ENCODE data around the gene MYO9B. TPM values are rescaled to one million over a fixed set of nuclear protein-coding genes. Genes with fewer than 3 reads are reported as not detected.

MYO9B gene
- total RNA-seq, 1 experiment from 2014 or later, result 79.4 TPM

- intact Hi-C loops (cut with micrococcal nuclease; ENCODE audit: unreplicated experiment) (no loop called here), in situ Hi-C loops (cut with HindIII; ENCODE audit: low pct_unique_long_range_greater_than_20kb, low sequenced_read_pairs) (no loop called here)
- no peak overlapping the region for H3K27ac ChIP-seq (ENCODE audit: low read length)
- H3K27me3 ChIP-seq (ENCODE audit: control insufficient read depth, insufficient read depth, low read length), result no peaks in the 10 kb centered on the region
- ChIA-PET CTCF (no interaction called here), POLR2A (no interaction called here)
- no TSS peak for BruUV-seq (replicated peaks)
- no peak overlapping the region for H3K4me3 ChIP-seq (ENCODE audit: low read depth in 2 of 2, low read length in 2 of 2)
- H3K9me3 ChIP-seq (ENCODE audit: control insufficient read depth, insufficient read depth, low read depth, low read length), result no peaks in the 10 kb centered on the region
- no peak for DNase-seq (ENCODE audit: low read depth, low spot score)
- no peaks in the 10 kb centered on the region for H3K36me3 ChIP-seq (ENCODE audit: control insufficient read depth, insufficient read depth, low read length)
- H3K4me1 ChIP-seq (ENCODE audit: control insufficient read depth, insufficient read depth, low read length), result no peaks in the 10 kb centered on the region
- TF ChIP-seq SIN3A (IDR thresholded peaks at IDR 0.05; ENCODE audit: borderline replicate concordance, insufficient read depth, low read depth, low read length), result no peak
- TF ChIP-seq, protein P1, sequence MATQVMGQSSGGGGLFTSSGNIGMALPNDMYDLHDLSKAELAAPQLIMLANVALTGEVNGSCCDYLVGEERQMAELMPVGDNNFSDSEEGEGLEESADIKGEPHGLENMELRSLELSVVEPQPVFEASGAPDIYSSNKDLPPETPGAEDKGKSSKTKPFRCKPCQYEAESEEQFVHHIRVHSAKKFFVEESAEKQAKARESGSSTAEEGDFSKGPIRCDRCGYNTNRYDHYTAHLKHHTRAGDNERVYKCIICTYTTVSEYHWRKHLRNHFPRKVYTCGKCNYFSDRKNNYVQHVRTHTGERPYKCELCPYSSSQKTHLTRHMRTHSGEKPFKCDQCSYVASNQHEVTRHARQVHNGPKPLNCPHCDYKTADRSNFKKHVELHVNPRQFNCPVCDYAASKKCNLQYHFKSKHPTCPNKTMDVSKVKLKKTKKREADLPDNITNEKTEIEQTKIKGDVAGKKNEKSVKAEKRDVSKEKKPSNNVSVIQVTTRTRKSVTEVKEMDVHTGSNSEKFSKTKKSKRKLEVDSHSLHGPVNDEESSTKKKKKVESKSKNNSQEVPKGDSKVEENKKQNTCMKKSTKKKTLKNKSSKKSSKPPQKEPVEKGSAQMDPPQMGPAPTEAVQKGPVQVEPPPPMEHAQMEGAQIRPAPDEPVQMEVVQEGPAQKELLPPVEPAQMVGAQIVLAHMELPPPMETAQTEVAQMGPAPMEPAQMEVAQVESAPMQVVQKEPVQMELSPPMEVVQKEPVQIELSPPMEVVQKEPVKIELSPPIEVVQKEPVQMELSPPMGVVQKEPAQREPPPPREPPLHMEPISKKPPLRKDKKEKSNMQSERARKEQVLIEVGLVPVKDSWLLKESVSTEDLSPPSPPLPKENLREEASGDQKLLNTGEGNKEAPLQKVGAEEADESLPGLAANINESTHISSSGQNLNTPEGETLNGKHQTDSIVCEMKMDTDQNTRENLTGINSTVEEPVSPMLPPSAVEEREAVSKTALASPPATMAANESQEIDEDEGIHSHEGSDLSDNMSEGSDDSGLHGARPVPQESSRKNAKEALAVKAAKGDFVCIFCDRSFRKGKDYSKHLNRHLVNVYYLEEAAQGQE (IDR thresholded peaks at IDR 0.05; ENCODE audit: insufficient read depth in 1 of 2, low read depth in 2 of 2, low read length in 1 of 2), result no peak
- no peak for TF ChIP-seq CTCF (IDR thresholded peaks at IDR 0.05)
- TF ChIP-seq TCF7L2 (IDR thresholded peaks at IDR 0.05; ENCODE audit: low read depth, low read length), result no peak
- no peak for TF ChIP-seq POLR2AphosphoS5 (IDR thresholded peaks at IDR 0.05; ENCODE audit: low read depth, low read length)
- no peak for ATAC-seq
These were observed 14.8 kb upstream of the MYO9B start for GRCh38 chr19:17060802-17061201.

GRCh38 chr19:17061205-17061604 lies 14.4 kb upstream of the MYO9B start:
- intact Hi-C loops (cut with micrococcal nuclease; ENCODE audit: unreplicated experiment), result no loop called here
- no TSS peak for BruUV-seq (replicated peaks)
- H3K4me3 ChIP-seq (ENCODE audit: low read depth in 2 of 2, low read length in 2 of 2), result no peak overlapping the region
- DNase-seq (ENCODE audit: low read depth, low spot score) (no peak), ATAC-seq (no peak)
- no peaks in the 10 kb centered on the region for H3K9me3 ChIP-seq (ENCODE audit: control insufficient read depth, insufficient read depth, low read depth, low read length)
- ChIA-PET POLR2A (no interaction called here), CTCF (no interaction called here)
- no peak overlapping the region for H3K27ac ChIP-seq (ENCODE audit: low read length)
- TF ChIP-seq, protein P1 (IDR thresholded peaks at IDR 0.05; ENCODE audit: insufficient read depth in 1 of 2, low read depth in 2 of 2, low read length in 1 of 2), result no peak
- TF ChIP-seq SIN3A (IDR thresholded peaks at IDR 0.05; ENCODE audit: borderline replicate concordance, insufficient read depth, low read depth, low read length) (no peak), POLR2AphosphoS5 (IDR thresholded peaks at IDR 0.05; ENCODE audit: low read depth, low read length) (no peak)
- in situ Hi-C loops (cut with HindIII; ENCODE audit: low pct_unique_long_range_greater_than_20kb, low sequenced_read_pairs), result no loop called here
- no peaks in the 10 kb centered on the region for H3K36me3 ChIP-seq (ENCODE audit: control insufficient read depth, insufficient read depth, low read length)
- H3K27me3 ChIP-seq (ENCODE audit: control insufficient read depth, insufficient read depth, low read length), result no peaks in the 10 kb centered on the region
- no peaks in the 10 kb centered on the region for H3K4me1 ChIP-seq (ENCODE audit: control insufficient read depth, insufficient read depth, low read length)

Measured in Panc1 (cell line).